ENCODE results near the gene SNAP47.

- TF ChIP-seq CTCF (IDR thresholded peaks at IDR 0.05; ENCODE audit: low read length) (no peak), EZH2 (IDR thresholded peaks at IDR 0.05; ENCODE audit: borderline replicate concordance, low read length) (no peak)
Measured at GRCh38 chr1:227709451-227709850, 25.8 kb upstream of the SNAP47 start.

Data from OCI-LY1 (cell line).